ENCODE measurements around the gene NUDT13.

GRCh38 chr10:73136627-73137026, 26.4 kb downstream of the NUDT13 start:
- TF ChIP-seq CTCF (IDR thresholded peaks at IDR 0.05), result no peak
- no peak for TF ChIP-seq ZFX (IDR thresholded peaks at IDR 0.05; ENCODE audit: borderline replicate concordance)
